A172 (cell line): ENCODE measurements around the gene EPO. TPM values are rescaled to one million over a fixed set of nuclear protein-coding genes. Genes with fewer than 3 reads are reported as not detected.
"Not testable (repeated sequence)": the region's sequence is repeated elsewhere in the genome, so short reads cannot be mapped to it uniquely, and the experiment has no call there.

ENCODE experiments used
- DNase-seq: peaks from one replicate; pipeline ENCODE4 v3.0.0-alpha.2; 2015; ENCODE audit warnings: low spot score
- total RNA-seq: library from RNA; depleted of rRNA; stranded (reverse); fragments of >200 nt; shearing (Covaris generic); gene quantifications from 2 replicates; pipeline ENCODE4 v1.2.3, GENCODE V29; 2014

Gene EPO
- total RNA-seq, 1 experiment from 2014 or later = not detected

GRCh38 chr7:100705320-100705752, 14.9 kb upstream of the EPO start:
- peak; percentile 53 for DNase-seq

- peak; percentile 93 for DNase-seq
Measured at GRCh38 chr7:100705753-100706671, 14.3 kb upstream of the EPO start, which contains the start of gene POP7. Gene POP7, plus strand, starts transcription at chr7:100706121. Its CDS starts 710 bp downstream, at chr7:100706831.

- no peak for DNase-seq
Measured at GRCh38 chr7:100706672-100707311, 13.5 kb upstream of the EPO start.

- no peak for DNase-seq
Measured at GRCh38 chr7:100708395-100708794, 11.9 kb upstream of the EPO start.

- no peak for DNase-seq
Measured at GRCh38 chr7:100710452-100710851, 9.8 kb upstream of the EPO start.

GRCh38 chr7:100711369-100711768, 8.9 kb upstream of the EPO start:
- no peak for DNase-seq

- DNase-seq = no peak
Measured at GRCh38 chr7:100714725-100715124, 5.5 kb upstream of the EPO start.

GRCh38 chr7:100717073-100717472, 3.2 kb upstream of the EPO start:
- not testable (repeated sequence) for DNase-seq

GRCh38 chr7:100719523-100720278, 567 bp upstream of the EPO start:
- no peak for DNase-seq

- no peak for DNase-seq
Measured at GRCh38 chr7:100720671-100721504, 620 bp downstream of the EPO start.

- DNase-seq = no peak
Measured at GRCh38 chr7:100721505-100721812, 1.2 kb downstream of the EPO start.

GRCh38 chr7:100722480-100723212, 2.4 kb downstream of the EPO start:
- no peak for DNase-seq

GRCh38 chr7:100723732-100724275, 3.5 kb downstream of the EPO start:
- no peak for DNase-seq

GRCh38 chr7:100724364-100724763, 4.1 kb downstream of the EPO start:
- DNase-seq = not testable (repeated sequence)

GRCh38 chr7:100726996-100727761, 6.9 kb downstream of the EPO start:
- peak; percentile 25 for DNase-seq

- DNase-seq = no peak
Measured at GRCh38 chr7:100728196-100728595, 7.9 kb downstream of the EPO start.

GRCh38 chr7:100730136-100730800, 10.0 kb downstream of the EPO start:
- no peak for DNase-seq

GRCh38 chr7:100731937-100732636, 11.8 kb downstream of the EPO start:
- DNase-seq = no peak
